Fibroblast of skin of left quadriceps (primary cell): ENCODE data around the gene KLKB1.
"Not testable (repeated sequence)": the region's sequence is repeated elsewhere in the genome, so short reads cannot be mapped to it uniquely, and the experiment has no call there.

ENCODE experiments used
- DNase-seq, 2 experiments: peaks; one replicate each; pipeline ENCODE4 v3.0.0-alpha.2; 2013; ENCODE audit warnings: low read depth in 2 of 2

The KLKB1 gene

DNA sequence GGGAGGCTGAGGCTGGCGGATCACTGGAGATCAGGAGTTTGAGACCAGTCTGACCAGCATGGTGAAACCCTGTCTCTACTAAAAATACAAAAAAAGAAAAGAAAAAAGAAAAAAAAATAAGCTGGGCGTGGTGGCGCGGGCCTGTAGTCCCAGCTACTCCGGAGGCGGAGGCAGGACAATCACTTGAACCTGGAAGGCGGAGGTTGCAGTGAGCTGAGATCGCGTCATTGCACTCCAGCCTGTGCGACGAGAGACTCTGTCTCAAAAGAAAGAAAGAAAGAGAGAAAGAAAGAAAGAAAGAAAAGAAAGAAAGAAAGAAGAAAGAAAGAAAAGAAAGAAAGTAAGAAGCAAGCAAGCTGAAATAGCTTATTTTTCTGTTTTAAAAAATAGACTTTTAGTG lies 37.9 kb downstream of the KLKB1 start:
- not testable (repeated sequence) for DNase-seq

DNA sequence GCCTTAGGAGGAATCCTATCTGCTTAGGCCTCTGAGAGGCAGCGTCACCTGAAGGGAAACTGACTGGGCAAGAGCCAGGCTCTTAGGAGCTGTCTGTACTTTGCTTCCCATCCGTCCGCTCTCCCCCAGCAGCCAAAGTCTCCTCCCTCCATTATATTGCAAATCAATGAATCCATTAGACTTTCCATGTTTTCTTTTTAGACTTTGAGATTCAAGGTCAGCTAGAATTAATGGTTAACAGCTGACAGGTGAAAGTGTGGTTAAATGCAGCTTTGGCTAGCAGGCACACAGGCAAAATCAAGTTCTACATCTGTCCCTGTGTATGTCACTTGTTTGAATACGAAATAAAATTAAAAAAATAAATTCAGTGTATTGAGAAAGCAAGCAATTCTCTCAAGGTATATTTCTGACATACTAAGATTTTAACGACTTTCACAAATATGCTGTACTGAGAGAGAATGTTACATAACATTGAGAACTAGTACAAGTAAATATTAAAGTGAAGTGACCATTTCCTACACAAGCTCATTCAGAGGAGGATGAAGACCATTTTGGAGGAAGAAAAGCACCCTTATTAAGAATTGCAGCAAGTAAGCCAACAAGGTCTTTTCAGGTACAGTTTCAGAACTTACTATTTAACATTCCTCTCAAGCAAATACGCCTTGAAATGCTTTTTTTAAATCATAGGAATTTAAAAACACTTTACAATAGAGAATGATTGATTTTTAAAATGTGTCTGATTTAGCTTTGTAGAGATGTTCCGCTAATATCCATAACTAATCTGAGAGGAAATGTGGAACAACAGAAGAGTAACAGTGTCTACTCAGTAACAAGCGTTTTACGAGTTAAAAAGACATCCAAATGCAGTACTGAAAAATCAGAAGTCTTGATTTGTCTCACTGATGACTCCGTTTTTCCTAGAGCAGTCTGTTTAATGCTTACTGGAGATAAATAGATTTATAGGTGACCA lies 38.7 kb downstream of the KLKB1 start, which contains the start of gene F11:
Gene F11 (plus strand): TSS at position 507 of the 970 bp plus-strand sequence. CDS start 948 bp downstream, outside the sequence.
- no peak for DNase-seq

DNA sequence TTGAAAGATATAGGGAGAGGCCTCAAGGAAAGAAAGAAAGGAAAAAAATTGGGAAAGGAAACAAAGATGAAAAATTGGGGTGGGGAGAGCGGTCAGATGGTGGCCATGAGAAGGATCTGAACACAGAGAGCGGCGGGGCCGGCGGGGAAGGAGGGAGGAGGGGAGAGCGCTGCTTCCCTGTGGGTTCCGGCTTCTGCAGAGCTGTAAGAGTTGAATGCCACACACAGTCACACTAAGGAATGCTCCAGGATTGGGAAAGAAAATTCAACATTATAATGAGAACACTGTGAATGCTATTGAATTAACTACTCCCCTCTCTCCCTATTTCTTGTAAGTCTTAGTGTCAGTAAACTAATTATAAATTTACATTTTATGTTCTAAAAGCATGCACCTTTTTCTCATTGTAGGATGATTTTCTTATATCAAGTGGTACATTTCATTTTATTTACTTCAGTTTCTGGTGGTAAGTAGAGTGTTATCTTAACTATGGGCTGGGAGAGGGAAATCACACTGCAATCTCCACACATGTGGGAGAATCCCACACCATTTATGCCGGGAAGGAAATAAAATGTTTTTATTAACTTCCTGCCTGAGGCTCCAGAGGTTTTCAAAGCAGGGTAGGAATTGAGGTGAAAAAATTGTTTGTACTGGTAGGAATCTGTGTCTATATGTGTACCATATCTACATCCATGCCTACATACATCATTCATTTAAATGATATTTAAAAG lies 39.6 kb downstream of the KLKB1 start:
- peak; percentile 4 to 12 for DNase-seq

DNA sequence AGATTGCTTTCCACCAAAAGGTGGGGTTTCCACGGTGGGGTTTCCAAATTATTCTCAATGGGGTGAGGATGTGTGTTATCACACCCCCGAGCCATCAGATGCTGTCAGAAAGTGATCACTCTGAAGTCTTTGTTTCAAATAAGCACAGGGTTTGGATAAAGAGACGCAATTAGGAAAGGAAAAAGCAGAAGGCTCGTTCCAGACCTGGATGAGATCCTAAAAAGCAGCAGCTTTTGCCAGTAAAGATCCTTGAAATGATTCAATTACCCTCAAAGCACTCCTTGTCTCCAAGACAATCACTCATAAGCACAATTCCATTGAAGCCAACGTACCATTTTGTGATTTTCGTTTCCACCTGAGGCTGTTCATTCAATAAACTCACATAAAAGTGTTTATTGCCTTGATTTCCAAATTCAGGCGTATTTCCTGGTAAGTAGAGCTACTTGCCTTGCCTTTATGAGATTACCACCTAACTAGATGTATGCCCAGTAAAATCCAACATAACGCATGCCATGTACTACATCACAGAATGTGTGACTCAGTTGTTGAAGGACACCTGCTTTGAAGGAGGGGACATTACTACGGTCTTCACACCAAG lies 43.9 kb downstream of the KLKB1 start:
- DNase-seq: no peak

DNA sequence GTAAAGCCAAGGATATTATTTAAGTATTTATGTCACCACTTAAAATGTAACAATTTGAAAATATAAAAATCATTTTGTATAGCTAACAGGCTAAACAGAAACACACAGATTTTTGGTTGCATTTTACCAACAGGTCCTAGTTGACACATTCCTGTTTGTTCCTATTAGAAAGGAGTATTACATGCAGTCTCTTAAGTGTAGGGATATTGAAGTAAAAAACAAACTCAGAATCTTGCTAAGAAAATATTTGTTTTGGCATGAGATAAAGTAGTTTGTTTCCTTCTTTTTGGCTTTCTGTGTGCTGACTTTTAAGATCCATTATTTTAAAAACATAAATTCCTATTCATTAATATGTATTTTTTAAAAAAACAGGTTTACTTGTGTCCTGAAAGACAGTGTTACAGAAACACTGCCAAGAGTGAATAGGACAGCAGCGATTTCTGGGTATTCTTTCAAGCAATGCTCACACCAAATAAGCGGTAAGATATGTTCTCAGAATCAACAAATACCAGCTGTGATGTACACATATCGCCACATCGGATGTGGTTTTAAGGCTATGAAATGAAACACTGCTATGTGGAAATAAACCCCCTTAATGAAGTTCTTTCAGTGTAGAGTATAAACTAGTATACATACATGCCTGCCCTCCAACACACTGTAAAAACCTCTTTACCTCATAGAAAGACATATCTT lies 45.5 kb downstream of the KLKB1 start:
- DNase-seq: no peak

DNA sequence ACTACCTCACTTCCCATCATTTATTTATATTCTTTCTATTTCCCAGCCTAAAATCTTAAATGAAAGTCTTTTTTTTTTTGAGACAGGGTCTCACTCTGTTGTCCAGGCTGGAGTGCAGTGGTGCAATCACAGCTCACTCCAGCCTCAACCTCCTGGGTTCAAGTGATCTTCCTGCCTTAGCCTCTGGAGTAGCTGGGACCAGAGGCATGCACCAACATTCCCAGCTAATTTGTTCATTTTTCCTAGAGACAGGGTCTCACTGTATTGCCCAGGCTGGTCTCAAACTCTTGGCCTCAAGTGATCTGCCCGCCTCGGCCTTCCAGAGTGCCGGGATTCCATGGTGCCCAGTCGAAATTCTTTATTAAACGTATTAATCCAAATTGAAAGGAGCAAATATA lies 46.1 kb downstream of the KLKB1 start:
- DNase-seq: not testable (repeated sequence)

DNA sequence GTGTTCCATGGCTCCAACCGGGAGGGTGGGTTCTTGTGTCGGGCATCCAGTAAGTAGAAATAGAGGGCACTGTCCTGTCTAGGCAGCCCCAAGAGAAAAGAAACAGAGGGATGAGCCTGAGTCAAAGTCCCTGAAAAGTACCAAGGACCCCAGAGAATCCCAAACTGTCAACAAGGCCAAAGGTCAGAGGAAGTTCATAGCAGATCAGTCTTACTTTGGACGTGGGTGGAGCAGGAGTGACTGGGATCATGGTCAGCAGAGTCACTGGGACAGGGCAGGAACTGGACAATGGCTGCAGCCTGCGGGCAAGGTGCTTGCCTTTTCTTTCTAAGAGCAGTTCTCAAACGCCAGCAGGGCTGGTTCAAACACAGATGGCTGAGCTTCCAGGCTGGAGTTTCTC lies 56.0 kb downstream of the KLKB1 start:
- DNase-seq: no peak

DNA sequence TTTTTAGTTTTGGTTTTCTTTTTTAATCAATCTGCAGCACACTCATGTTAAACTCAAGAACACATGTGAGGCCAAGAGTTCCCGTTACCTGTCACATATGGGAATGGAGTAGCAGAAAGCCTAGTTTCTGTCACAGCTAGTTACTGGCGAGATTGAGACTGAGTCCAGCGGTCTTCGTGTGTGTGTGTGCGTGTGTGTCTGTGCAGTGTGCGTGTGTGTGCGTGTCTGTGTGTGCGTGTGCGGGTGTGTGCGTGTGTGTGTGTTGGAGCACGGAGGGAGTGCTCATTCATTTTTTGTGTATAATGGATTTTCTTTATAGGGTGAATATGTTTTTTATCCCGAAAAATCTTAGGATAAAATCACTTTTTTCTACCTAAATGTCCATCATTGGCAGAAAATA lies 57.8 kb downstream of the KLKB1 start:
- no peak for DNase-seq

DNA sequence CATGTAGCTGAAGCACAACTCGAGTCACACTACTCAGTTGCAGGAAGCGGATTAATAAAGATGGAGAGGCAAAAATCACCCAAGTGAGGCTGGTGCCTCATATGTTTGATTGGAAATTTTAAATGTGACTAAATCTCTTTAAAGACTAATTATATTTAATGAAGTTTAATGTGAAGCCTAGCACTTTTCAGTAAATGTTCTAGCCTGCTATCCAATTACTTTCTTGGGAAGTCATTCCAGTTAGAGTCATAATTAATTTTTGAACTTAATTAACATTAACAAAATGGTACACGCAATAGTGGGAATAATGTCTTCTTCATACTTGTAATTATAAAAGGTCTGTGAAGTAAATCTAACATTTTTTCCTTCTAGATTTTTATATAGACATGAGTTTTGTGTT lies 59.3 kb downstream of the KLKB1 start:
- DNase-seq: no peak

DNA sequence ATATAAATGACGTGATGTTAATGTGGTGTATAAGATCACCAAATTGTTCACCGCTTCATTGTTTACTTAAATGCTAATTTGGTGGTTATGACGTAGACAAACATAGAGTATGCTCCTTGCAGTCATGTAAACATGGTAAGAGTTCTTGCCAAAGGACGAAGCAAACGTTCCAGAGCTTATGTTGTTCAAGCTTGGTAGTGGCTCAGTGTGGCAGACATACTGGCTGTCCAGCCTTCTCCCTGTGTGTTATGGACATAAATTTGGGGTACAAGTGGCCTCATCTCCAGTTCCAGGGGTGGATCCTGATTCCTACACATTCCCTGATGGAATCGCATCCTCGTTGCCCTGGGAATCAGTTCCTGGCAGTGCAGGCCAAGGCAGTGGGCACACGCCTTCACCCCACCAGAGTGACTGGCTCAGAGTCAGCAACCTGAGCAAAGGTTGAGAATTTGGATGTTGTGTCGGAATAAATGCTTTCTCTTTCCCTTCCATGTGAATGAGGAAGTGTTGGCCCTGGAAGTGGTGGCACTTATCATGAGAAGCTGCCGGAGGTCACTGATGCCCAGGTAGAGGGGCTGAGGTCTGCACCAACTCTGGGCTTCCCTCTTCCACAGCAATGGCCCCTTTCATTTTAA lies 64.1 kb downstream of the KLKB1 start:
- DNase-seq: no peak

DNA sequence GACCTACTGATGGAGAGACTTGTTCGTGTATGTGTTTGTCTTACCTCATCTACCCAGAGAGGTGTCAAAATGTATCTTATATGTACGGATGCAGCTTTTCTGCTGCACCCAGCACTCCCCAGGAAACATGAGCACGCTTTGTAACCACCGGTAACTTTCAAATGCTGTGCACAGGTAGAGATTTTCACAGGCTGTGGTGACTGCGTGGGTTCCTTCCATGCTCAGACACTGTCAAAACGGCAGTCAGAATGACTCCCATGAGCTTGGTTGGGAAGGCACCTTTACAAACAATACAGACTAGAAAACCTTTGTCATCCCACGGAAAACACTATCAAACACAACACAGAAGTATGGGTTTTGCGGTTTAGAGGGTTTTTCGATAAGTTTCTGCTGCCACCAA lies 66.9 kb downstream of the KLKB1 start:
- DNase-seq: no peak

DNA sequence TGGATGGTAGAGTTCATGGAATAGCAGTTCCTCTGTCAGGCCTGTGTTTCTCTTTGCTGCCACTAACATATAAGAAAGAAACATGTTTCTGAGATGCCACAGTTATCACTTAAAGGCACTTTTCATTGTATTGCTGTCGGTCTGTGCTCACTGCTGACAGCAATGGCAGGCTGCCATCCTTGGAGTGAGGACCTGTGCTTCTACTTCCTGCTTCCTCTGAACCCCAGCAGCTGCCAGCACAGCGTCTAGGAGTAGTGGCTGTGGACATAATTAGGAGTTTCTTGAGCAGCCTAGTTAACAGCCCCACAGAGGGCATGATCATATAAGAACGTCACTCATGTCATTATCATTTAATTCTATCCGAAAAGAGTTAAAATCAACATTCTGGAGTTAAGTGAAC lies 69.2 kb downstream of the KLKB1 start:
- DNase-seq: no peak

DNA sequence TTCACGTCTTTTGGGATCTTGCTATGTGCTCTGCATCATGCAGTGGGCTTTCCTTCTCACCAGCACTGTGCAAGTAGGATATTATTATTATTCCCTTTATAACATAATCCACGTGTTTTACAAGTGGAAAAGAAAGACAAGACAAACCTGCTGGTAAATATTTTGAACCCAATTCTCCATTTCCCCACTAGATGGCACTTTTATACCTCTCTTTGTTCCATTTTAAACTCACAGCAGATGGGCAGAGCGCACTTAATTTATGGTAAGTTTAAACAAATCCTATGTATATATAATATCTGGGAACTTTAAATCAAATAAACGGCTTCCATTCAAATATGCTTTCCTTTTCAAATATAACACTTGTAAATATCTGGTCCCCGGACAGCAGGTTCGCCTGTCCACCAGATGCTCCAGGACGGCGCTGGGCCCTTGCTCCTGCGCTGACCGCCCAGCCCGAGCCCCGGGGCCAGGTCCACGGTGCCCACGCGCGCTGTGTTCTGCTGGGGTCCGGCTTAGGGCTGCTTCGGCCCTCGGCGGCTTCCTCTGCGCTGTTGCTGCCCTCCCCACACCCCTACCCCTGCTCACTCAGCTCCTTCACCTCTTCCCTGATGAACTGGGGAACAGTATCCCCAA lies 69.8 kb downstream of the KLKB1 start:
- DNase-seq: peak; percentile 44 to 49

DNA sequence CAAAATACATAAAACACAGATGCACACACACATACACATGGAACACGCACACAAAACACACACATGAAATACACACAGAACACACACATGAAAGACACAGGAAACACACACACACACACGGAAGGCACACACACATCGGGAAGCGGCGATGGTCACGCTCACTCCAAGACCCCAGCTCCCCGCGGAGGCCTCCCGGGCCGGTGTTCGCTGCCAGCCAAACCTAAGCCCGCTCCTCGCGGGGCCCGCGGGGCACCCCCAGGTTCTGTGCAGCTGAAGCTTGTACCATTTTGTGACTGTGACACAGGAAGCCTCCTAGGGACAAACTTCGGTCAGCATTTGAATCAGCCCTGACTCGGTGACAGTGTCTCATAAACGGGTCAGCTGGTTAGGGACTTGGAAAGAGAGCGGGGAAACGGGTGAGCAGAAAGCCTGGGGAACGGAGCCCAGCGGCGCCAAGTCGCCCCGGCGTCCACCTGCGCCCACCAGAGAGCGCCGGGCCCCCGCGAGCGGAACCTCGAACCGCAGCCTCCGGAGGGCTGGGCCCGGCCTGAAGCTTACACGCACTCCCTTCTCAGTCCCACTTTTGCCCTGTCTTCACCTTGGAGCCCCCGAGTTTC lies 70.8 kb downstream of the KLKB1 start:
- no peak for DNase-seq

DNA sequence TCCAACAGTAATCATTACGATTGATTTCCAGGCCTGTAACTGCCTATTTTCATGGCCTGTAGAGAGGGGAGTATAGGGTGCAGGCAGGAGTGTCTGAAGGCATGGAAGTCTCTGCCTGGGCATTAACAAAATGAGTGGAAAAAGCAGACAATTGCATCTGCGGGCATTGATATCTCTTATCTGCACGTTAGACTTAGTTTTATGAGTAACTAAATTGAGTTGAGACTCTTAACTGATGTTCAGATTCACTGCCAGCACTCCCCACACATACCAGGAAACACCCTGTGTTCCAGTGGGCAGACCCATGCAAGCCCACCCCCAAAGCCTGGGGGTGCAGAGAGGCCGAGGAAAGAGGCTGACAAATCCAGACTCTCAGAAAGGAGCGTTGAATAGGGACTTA lies 72.0 kb downstream of the KLKB1 start:
- DNase-seq: no peak

DNA sequence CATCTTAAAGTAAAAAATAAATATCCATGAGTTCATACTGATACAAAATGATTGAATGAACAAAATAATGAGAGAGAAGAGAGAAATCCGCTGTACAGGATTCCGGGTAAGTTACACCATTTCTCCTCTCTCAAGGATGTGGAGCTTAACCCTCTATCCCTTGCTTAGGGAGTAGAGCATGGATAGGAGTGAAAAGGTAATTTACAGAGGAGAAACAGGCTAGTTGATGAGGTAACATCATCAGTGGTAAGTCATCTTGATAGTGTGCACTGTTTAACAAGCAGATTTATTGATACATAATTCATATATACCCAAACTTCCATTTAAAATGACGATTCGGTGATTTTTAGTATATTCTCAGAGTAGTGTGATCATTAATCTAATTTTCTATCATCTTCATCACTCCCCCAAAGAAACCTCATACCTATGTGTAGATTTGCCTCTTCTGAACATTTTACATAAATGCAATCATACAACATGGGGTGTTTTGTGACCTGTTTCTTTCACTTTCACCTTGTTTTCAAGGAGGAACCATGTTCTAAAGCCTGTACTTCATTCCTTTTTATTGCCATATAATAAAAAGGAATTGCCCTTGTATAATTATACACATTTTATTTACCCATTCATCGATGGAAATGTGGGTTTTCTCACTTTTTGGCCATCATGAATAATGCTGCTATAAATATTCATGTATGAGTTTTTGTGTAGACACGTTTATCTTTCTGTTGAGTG lies 73.5 kb downstream of the KLKB1 start:
- no peak for DNase-seq

DNA sequence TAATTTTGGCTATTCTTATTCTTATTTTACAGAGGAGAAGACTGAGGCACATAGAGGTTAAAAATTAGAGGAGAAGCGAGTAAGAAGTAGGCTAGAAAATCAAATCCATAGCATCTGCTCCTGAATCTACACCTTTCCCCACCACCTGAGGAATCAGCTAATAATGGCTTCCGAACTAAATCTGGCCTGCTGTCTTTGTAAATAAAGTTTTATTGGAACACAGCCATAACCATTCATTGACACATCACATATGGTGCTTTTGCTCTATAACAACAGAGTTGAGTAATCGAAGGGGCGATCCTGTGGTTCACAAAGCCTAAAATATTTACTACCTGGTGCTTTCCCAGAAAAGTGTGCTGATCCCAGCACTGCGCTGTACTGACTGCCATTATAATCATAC lies 76.9 kb downstream of the KLKB1 start:
- no peak for DNase-seq

DNA sequence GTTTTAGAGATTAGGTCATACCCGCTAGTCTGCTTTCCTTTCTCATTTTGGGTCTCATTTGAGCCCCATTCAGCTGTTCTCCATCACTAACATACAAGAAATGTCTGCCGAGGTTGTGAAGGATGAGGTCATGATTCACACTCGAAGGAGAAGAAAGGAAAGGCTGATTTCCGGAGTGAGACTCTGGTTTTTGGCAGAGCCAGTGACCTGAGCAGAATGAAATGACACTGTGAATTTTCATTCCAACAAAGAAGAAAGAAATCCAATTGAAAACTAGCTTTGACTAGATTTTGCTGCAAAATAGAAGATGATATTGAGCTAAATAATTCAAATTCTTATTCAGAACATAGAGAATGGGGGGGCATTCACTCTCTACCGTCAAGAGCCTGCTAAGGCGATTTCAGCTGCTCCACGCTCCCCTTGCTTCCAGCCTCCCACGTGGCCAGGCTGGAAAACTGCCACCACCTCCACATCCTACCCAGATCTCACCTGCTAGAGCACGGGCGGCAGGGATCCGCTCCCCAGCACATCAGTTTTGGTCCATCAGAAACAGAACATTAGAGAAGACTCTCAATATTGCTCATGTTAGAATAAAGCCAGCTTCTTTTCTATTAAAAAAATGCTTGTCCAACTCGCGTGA lies 77.7 kb downstream of the KLKB1 start:
- DNase-seq: no peak

DNA sequence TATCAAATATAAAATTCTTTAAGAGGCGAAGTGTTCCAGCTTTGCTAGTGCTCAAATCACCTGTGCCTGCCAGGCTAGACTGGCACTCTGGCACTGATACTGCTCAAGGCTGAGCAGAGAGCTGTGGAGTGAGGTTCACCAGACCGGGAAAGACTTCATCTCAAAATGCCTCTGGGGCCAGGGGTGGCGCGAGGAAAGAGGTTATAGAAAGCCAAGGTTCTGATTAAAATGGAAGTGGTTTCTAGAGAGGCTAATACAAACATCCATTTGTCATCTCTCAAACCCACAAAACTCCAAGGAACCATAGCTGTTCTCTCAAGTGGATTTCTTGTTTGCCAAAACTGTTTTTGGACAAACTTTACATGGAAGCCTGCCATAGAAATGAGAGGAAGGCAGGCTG lies 80.2 kb downstream of the KLKB1 start:
- no peak for DNase-seq
